ENCODE results near the gene LPP. TPM values are rescaled to one million over a fixed set of nuclear protein-coding genes. Genes with fewer than 3 reads are reported as not detected.

LPP gene
- total and polyA plus RNA-seq, 8 donors, result 23.1 to 220 (median 26.7) TPM

DNA sequence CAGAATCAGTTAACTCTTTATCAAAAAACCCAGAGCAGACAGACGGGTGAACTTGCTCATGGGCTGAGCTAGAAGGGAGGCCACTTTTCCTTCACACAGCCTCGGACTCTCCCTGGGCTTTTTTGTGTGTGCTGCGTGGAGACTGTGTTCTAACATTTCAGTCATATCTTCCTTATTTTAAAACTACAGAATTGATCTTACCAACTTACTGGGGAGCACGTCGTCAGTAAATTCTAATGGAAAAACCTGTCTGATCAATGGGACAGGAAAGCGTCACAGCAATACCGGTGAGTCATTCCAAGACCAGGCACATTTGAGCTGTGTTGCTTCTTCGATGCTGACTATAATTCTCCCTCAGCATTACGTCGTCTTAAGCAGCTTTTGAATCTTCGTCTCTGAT is 145.1 kb downstream of the LPP start:
- TF ChIP-seq, protein P1, sequence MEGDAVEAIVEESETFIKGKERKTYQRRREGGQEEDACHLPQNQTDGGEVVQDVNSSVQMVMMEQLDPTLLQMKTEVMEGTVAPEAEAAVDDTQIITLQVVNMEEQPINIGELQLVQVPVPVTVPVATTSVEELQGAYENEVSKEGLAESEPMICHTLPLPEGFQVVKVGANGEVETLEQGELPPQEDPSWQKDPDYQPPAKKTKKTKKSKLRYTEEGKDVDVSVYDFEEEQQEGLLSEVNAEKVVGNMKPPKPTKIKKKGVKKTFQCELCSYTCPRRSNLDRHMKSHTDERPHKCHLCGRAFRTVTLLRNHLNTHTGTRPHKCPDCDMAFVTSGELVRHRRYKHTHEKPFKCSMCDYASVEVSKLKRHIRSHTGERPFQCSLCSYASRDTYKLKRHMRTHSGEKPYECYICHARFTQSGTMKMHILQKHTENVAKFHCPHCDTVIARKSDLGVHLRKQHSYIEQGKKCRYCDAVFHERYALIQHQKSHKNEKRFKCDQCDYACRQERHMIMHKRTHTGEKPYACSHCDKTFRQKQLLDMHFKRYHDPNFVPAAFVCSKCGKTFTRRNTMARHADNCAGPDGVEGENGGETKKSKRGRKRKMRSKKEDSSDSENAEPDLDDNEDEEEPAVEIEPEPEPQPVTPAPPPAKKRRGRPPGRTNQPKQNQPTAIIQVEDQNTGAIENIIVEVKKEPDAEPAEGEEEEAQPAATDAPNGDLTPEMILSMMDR (IDR thresholded peaks at IDR 0.05), result no peak
- intact Hi-C loops (cut with DNase I), result no loop called here
- ATAC-seq, result no peak
- no peak overlapping the region for H3K4me3 ChIP-seq
- no peaks in the 10 kb centered on the region for H3K27me3 ChIP-seq
- peaks cover 26 to 57% of the 10 kb centered on the region in 2 donors for H3K4me1 ChIP-seq
- H3K27ac ChIP-seq, result no peak overlapping the region
- no peaks in the 10 kb centered on the region for H3K36me3 ChIP-seq
- DNase-seq, result no peak
- no peaks in the 10 kb centered on the region for H3K9me3 ChIP-seq

- H3K27ac ChIP-seq, result no peak overlapping the region
- no peak overlapping the region for H3K4me3 ChIP-seq
- no peak for ATAC-seq
These were observed 145.8 kb downstream of the LPP start for GRCh38 chr3:188299708-188300107.

DNA sequence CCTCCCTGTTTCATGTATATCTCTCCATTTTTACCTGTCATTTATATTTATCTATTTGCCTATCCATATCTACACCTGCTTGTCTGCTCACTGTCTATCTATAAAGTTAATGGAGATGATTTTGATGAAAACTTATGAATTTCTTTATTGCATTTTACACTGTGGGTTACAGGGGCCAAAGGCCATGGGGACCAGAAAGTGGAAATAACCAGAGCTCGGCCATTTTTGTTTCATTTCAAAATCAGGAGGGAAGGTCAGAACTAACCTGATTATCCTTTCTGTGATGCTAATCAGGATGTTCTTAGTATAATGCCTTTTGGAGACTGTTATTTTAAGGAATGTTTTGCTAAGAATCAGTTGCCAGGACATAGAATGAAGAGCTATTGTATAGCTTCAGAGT is 147.2 kb downstream of the LPP start:
- Histone ChIP-seq H3K4me3 (no peak overlapping the region), H3K4me1 (peaks cover 11 to 39% of the 10 kb centered on the region in 2 donors), H3K36me3 (no peaks in the 10 kb centered on the region), H3K9me3 (no peaks in the 10 kb centered on the region), H3K27me3 (no peaks in the 10 kb centered on the region), H3K27ac (no peak overlapping the region)
- no peak for DNase-seq
- ATAC-seq, result no peak
- TF ChIP-seq, protein P1 (IDR thresholded peaks at IDR 0.05), result no peak
- intact Hi-C loops (cut with DNase I), result no loop called here

More at GRCh38 chr3:188299708-188300107, 145.8 kb downstream of the LPP start:
- H3K27me3 ChIP-seq, result no peaks in the 10 kb centered on the region
- no peaks in the 10 kb centered on the region for H3K36me3 ChIP-seq
- no peak for DNase-seq
- TF ChIP-seq, protein P1 (IDR thresholded peaks at IDR 0.05), result no peak
- intact Hi-C loops (cut with DNase I), result no loop called here
- no peaks in the 10 kb centered on the region for H3K9me3 ChIP-seq
- H3K4me1 ChIP-seq, result peaks cover 20 to 53% of the 10 kb centered on the region in 2 donors

- TF ChIP-seq, protein P1 (IDR thresholded peaks at IDR 0.05), result no peak
- Histone ChIP-seq H3K4me1 (peaks cover 0 to 17% of the 10 kb centered on the region in 2 donors), H3K36me3 (no peaks in the 10 kb centered on the region), H3K9me3 (no peaks in the 10 kb centered on the region), H3K27me3 (no peaks in the 10 kb centered on the region), H3K4me3 (no peak overlapping the region), H3K27ac (no peak overlapping the region)
- intact Hi-C loops (cut with DNase I), result no loop called here
- ATAC-seq (no peak), DNase-seq (no peak)
These were observed 149.4 kb downstream of the LPP start for GRCh38 chr3:188303286-188303799.

GRCh38 chr3:188303823-188304222 is 149.9 kb downstream of the LPP start:
- intact Hi-C loops (cut with DNase I), result no loop called here
- Histone ChIP-seq H3K4me3 (no peak overlapping the region), H3K4me1 (peaks cover 0 to 12% of the 10 kb centered on the region in 2 donors), H3K27ac (no peak overlapping the region), H3K36me3 (no peaks in the 10 kb centered on the region), H3K9me3 (no peaks in the 10 kb centered on the region), H3K27me3 (no peaks in the 10 kb centered on the region)
- TF ChIP-seq, protein P1 (IDR thresholded peaks at IDR 0.05), result no peak
- no peak for DNase-seq
- ATAC-seq, result no peak

All from left lung (tissue), 10 donors.